NT2/D1 (cell line): ENCODE results near the gene DNAJB8.

Experiments
- DNase-seq: peaks from one replicate; pipeline ENCODE4 v3.0.0-alpha.2; 2011; ENCODE audit warnings: low read depth, low spot score
- H3K27me3 ChIP-seq: 2 replicates; pipeline ENCODE4 v1.6.0; 2011; ENCODE audit warnings: mild to moderate bottlenecking; ENCODE audit not compliant: insufficient read length, insufficient read depth
- H3K36me3 ChIP-seq: 2 replicates; pipeline ENCODE4 v1.6.1; 2011; ENCODE audit warnings: mild to moderate bottlenecking, low read length, mixed read lengths; ENCODE audit not compliant: insufficient read depth, insufficient read length
- H3K4me1 ChIP-seq: 2 replicates; pipeline ENCODE4 v1.5.1; 2011; ENCODE audit not compliant: insufficient read depth, insufficient read length
- H3K4me3 ChIP-seq: 2 replicates; pipeline ENCODE4 v1.5.1; 2011; ENCODE audit warnings: low read depth; ENCODE audit not compliant: insufficient read length
- H3K9ac ChIP-seq: 2 replicates; pipeline ENCODE4 v1.6.0; 2011; ENCODE audit warnings: low read depth; ENCODE audit not compliant: insufficient read length
- H3K9me3 ChIP-seq: 2 replicates; pipeline ENCODE4 v1.5.1; 2011; ENCODE audit warnings: mild to moderate bottlenecking, low read length; ENCODE audit not compliant: insufficient read depth
- SUZ12 ChIP-seq: IDR thresholded peaks from 2 replicates; pipeline ENCODE4 v1.6.1; 2011; ENCODE audit not compliant: insufficient read length, insufficient read depth; ENCODE audit errors: extremely low read depth
- YY1 ChIP-seq: IDR thresholded peaks from 2 replicates; pipeline ENCODE4 v1.6.1; 2011; ENCODE audit not compliant: insufficient read length, insufficient read depth
- ZNF274 ChIP-seq: IDR thresholded peaks from 2 replicates; pipeline ENCODE4 v1.6.1; 2011; ENCODE audit warnings: mild to moderate bottlenecking, low read depth, low read length

The DNAJB8 gene

DNA sequence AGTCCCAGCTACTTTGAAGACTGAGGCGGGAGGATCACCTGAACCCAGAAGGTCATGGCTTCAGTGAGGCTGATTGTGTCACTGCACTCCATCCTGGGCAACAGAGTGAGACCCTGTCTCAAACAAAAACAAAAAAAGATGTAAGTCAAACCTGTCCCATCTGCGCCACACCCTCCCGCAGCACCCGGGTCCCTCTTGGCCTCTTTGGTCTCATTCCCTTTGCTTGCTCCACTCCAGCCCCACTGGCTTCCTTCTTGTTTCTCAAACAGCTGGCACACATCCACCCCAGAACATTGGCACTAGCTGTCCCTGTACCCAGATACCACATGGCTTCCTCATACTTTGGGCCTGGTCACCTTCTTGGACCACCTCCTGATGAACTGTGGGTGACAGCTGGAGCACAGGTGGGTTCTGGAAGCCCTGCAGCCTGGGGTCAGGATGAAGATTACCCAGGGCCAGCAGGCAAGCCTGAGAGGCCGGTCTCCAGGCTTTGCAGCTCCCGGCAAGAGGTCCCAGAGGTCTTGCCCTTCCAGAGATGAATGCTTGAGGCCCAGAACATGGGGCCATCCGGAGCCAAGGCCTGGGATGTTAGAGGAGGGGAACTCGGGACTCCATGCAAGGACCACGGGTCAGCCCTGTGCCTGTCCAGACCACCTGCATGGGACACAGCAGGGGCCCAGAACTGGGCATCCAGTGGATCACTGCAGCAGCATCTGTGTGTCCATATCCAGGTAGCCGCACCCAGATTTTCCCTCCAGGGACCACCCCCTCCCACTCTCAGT lies 37.3 kb upstream of the DNAJB8 start:
- H3K4me1 ChIP-seq = peaks cover 5% of the 10 kb centered on the region
- no peak for TF ChIP-seq YY1
- TF ChIP-seq SUZ12 = no peak
- no peak for TF ChIP-seq ZNF274
- no peaks in the 10 kb centered on the region for H3K36me3 ChIP-seq
- H3K4me3 ChIP-seq = no peak overlapping the region
- no peak overlapping the region for H3K9ac ChIP-seq
- H3K27me3 ChIP-seq = peaks cover 4% of the 10 kb centered on the region
- peaks cover 21% of the 10 kb centered on the region for H3K9me3 ChIP-seq
- no peak for DNase-seq

DNA sequence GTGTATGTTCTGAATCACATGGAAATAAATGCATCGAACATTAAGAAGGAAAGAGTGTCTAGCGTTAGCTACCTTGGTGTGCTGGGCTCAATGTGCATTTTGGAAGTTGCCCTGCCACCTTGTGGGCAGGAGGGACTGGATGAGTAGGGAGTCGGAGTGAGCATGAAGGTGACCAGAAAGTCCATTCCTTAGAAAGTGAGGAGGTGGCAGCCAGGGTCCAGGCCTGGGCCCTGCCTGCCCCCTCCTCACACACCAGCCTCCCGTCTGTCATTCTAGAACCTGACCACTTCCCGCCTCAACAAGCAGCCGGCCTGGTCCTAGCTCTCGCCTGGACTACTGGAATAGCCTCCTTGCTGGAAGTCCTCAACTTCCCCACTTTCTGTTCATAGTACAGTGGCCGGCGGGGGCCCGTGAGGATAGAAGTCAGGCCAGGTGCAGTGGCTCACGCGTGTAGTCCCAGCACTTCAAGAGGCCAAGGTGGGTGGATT lies 36.5 kb upstream of the DNAJB8 start:
- no peak for DNase-seq
- H3K4me3 ChIP-seq = no peak overlapping the region
- H3K4me1 ChIP-seq = peaks cover 12% of the 10 kb centered on the region
- TF ChIP-seq YY1 = no peak
- TF ChIP-seq SUZ12 = no peak
- no peak for TF ChIP-seq ZNF274
- no peak overlapping the region for H3K9ac ChIP-seq
- H3K27me3 ChIP-seq = peaks cover 10% of the 10 kb centered on the region
- no peaks in the 10 kb centered on the region for H3K36me3 ChIP-seq
- peaks cover 21% of the 10 kb centered on the region for H3K9me3 ChIP-seq

DNA sequence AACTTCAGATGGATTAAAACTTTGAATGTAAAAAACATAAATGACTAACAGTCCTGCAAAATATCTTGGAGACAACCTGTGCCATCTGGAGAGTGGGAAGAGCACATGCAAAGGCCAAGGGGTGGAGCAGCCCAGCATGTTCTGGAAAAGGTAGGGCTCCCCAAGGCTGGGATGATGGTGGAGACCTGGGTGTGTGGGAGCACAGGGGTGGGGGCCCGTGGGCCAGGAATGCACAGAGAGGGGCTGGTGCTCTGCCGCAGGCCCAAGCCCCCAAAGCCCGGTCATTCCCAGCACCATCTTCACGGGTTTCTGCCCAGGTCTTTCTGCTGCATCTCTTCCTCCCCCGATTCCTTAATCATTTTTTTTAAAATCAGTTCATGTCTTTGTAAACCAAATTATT lies 36.0 kb upstream of the DNAJB8 start:
- Histone ChIP-seq H3K36me3 (no peaks in the 10 kb centered on the region), H3K4me3 (no peak overlapping the region), H3K9ac (no peak overlapping the region), H3K9me3 (peaks cover 21% of the 10 kb centered on the region), H3K4me1 (peaks cover 13% of the 10 kb centered on the region), H3K27me3 (peaks cover 13% of the 10 kb centered on the region)
- no peak for TF ChIP-seq YY1
- DNase-seq = no peak

DNA sequence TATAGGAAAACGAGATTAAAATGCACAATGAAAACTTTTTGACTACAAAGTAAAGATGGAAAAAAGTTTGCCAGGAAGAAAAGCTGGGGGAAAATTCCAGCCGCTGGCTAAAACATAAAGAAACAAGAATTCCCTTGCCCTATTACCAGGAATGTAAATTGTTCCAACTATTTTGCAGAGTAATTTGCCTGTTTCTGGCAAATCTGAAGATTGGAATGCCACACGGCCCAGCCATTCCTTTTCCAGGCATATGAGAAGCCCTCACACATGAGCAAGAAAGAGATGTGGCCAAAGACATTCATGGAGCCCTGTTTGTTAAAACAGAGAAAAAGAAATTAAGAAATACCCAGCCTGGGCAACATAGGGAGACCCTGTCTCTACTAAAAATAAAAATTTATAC lies 34.7 kb upstream of the DNAJB8 start:
- DNase-seq = no peak
- peaks cover 21% of the 10 kb centered on the region for H3K9me3 ChIP-seq
- H3K4me1 ChIP-seq = peaks cover 21% of the 10 kb centered on the region
- no peak overlapping the region for H3K9ac ChIP-seq
- no peak overlapping the region for H3K4me3 ChIP-seq
- peaks cover 25% of the 10 kb centered on the region for H3K27me3 ChIP-seq
- no peak for TF ChIP-seq YY1
- no peak for TF ChIP-seq SUZ12
- no peak for TF ChIP-seq ZNF274
- H3K36me3 ChIP-seq = no peaks in the 10 kb centered on the region

DNA sequence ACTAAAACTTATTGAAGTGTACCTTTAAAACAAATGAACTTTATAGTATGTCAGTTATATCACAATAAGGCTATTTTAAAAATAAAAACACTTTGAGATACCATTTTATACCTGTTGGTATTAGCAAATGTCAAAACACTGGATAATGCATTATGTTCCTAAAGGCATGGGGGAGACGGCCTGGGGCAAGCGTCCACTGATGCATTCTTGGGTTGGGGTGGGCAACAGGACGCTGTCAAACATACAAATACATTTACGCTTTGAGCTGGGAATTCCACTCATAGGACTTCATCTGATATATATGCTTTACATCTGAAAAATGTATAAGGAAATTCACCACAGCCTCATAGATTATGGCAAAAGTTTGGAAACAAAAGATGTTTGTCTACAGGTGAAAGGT lies 33.9 kb upstream of the DNAJB8 start:
- Histone ChIP-seq H3K9ac (no peak overlapping the region), H3K4me3 (no peak overlapping the region), H3K36me3 (no peaks in the 10 kb centered on the region), H3K4me1 (peaks cover 21% of the 10 kb centered on the region), H3K9me3 (peaks cover 12% of the 10 kb centered on the region), H3K27me3 (peaks cover 34% of the 10 kb centered on the region)
- DNase-seq = no peak
- TF ChIP-seq SUZ12 (no peak), ZNF274 (no peak), YY1 (no peak)

DNA sequence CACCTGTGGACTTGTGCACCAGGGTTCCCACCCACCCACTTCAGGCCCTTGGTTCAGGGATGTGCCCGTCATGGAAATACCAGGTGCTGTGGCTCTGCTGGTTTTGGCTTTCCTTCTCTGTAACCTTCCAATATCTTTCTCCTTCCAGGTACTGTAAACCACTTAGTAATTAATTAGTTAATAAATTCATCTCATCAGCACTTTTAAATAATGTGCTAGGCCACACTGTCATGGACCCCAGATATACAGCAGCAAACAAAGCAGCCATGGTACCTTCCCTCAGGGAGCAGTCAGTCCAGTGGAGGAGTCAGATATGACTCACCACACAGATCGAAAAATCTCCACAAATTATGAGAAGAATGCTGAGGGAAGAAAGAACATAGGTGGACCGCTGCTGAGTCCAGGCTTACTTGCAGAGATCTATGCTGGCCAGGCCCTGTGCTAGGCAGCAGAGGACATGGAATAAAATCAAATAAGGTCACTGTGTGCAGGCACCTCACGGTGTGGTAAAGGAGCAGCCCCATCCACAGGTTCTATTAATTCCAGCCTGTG lies 33.1 kb upstream of the DNAJB8 start:
- no peak for DNase-seq
- TF ChIP-seq SUZ12 (no peak), ZNF274 (no peak), YY1 (no peak)
- peaks cover 8% of the 10 kb centered on the region; the same call in 1 of the 2 replicates for H3K9me3 ChIP-seq

DNA sequence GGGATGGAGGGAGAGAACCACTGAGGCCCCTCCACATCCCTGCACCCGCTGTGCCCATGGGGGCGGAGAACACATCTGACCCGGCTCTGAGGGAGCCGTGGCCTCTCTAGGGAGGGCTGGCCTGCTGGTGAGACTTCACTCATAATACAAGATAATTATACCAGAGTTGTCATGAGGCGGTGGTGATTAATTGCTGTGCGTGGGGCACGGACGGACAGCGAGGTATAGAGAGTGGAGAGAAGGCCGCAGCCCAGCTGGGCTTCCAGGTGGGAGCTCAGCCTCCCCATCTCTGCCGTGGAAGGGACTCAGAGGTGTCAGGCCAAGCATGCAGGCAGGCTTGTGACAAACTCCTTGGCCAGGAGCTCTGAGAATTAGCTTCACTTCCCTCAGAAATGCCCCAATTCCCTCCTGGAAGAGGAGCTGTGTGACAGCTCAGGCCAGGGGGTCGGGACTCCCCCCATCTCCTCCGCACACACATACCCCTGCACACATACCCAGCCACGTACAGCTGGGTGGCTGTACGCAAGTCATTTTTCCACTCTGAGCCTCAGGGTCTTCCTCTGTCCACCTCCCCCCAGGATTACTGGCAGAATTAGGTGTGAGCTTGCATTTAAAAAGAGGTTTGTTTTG lies 32.3 kb upstream of the DNAJB8 start:
- H3K4me1 ChIP-seq = peaks cover 22% of the 10 kb centered on the region
- peaks cover 8% of the 10 kb centered on the region; the same call in 1 of the 2 replicates for H3K9me3 ChIP-seq
- peaks cover 49% of the 10 kb centered on the region for H3K27me3 ChIP-seq
- H3K9ac ChIP-seq = peak overlapping the region; percentile 45
- TF ChIP-seq ZNF274 (no peak), SUZ12 (no peak), YY1 (no peak)
- no peak overlapping the region for H3K4me3 ChIP-seq
- H3K36me3 ChIP-seq = no peaks in the 10 kb centered on the region
- DNase-seq = no peak

More for the DNA sequence above, 33.1 kb upstream of the DNAJB8 start:
- Histone ChIP-seq H3K4me3 (no peak overlapping the region), H3K4me1 (peaks cover 21% of the 10 kb centered on the region), H3K36me3 (no peaks in the 10 kb centered on the region), H3K9ac (no peak overlapping the region), H3K27me3 (peaks cover 41% of the 10 kb centered on the region)
